ENCODE measurements around the gene SDHAF2. TPM values are rescaled to one million over a fixed set of nuclear protein-coding genes. Genes with fewer than 3 reads are reported as not detected.

The SDHAF2 gene
- total RNA-seq, 1 experiment from 2014 or later, result 43.2 TPM

- TF ChIP-seq POLR2AphosphoS5 (IDR thresholded peaks at IDR 0.05; ENCODE audit: low read depth, low read length), result no peak
- TF ChIP-seq TCF7L2 (IDR thresholded peaks at IDR 0.05; ENCODE audit: low read depth, low read length), result no peak
- TF ChIP-seq SIN3A (IDR thresholded peaks at IDR 0.05; ENCODE audit: borderline replicate concordance, insufficient read depth, low read depth, low read length), result no peak
- no peak for TF ChIP-seq REST (IDR thresholded peaks at IDR 0.05; ENCODE audit: insufficient read depth in 1 of 2, low read depth in 2 of 2, low read length in 1 of 2)
- no peak for TF ChIP-seq CTCF (IDR thresholded peaks at IDR 0.05)
- Histone ChIP-seq H3K27me3 (ENCODE audit: control insufficient read depth, insufficient read depth, low read length) (no peaks in the 10 kb centered on the region), H3K27ac (ENCODE audit: low read length) (no peak overlapping the region), H3K36me3 (ENCODE audit: control insufficient read depth, insufficient read depth, low read length) (peaks cover 34% of the 10 kb centered on the region), H3K9me3 (ENCODE audit: control insufficient read depth, insufficient read depth, low read depth, low read length) (no peaks in the 10 kb centered on the region), H3K4me3 (ENCODE audit: low read depth in 2 of 2, low read length in 2 of 2) (no peak overlapping the region), H3K4me1 (ENCODE audit: control insufficient read depth, insufficient read depth, low read length) (no peaks in the 10 kb centered on the region)
- ChIA-PET CTCF (no interaction called here), POLR2A (no interaction called here)
- ATAC-seq (no peak), DNase-seq (ENCODE audit: low read depth, low spot score) (no peak)
- in situ Hi-C loops (cut with HindIII; ENCODE audit: low pct_unique_long_range_greater_than_20kb, low sequenced_read_pairs) (no loop called here), intact Hi-C loops (cut with micrococcal nuclease; ENCODE audit: unreplicated experiment) (no loop called here)
- BruUV-seq (replicated peaks), result TSS peak; percentile 50
These were observed 25.8 kb upstream of the SDHAF2 start for GRCh38 chr11:61404103-61404502.

- Histone ChIP-seq H3K27me3 (ENCODE audit: control insufficient read depth, insufficient read depth, low read length) (no peaks in the 10 kb centered on the region), H3K36me3 (ENCODE audit: control insufficient read depth, insufficient read depth, low read length) (peaks cover 34% of the 10 kb centered on the region), H3K4me3 (ENCODE audit: low read depth in 2 of 2, low read length in 2 of 2) (no peak overlapping the region), H3K4me1 (ENCODE audit: control insufficient read depth, insufficient read depth, low read length) (no peaks in the 10 kb centered on the region), H3K9me3 (ENCODE audit: control insufficient read depth, insufficient read depth, low read depth, low read length) (no peaks in the 10 kb centered on the region), H3K27ac (ENCODE audit: low read length) (no peak overlapping the region)
- ATAC-seq (no peak), DNase-seq (ENCODE audit: low read depth, low spot score) (no peak)
- ChIA-PET POLR2A (no interaction called here), CTCF (no interaction called here)
- TF ChIP-seq CTCF (IDR thresholded peaks at IDR 0.05) (no peak), REST (IDR thresholded peaks at IDR 0.05; ENCODE audit: insufficient read depth in 1 of 2, low read depth in 2 of 2, low read length in 1 of 2) (no peak), TCF7L2 (IDR thresholded peaks at IDR 0.05; ENCODE audit: low read depth, low read length) (no peak), POLR2AphosphoS5 (IDR thresholded peaks at IDR 0.05; ENCODE audit: low read depth, low read length) (no peak), SIN3A (IDR thresholded peaks at IDR 0.05; ENCODE audit: borderline replicate concordance, insufficient read depth, low read depth, low read length) (no peak)
- in situ Hi-C loops (cut with HindIII; ENCODE audit: low pct_unique_long_range_greater_than_20kb, low sequenced_read_pairs), result no loop called here
- intact Hi-C loops (cut with micrococcal nuclease; ENCODE audit: unreplicated experiment), result no loop called here
- BruUV-seq (replicated peaks), result no TSS peak
These were observed 25.3 kb upstream of the SDHAF2 start for GRCh38 chr11:61404641-61405040.

Measured in Panc1 (cell line).